Spleen (tissue), 7 donors: ENCODE data around the gene SH3BGRL2.

Source experiments
- POLR2A ChIP-seq, 3 donors: fragments of 450-650 bp; IDR thresholded peaks; one replicate each; pipeline ENCODE4 v1.5.1; 2017; ENCODE audit warnings: antibody characterized with exemption in 3 of 3, mild to moderate bottlenecking in 1 of 3
- POLR2AphosphoS5 ChIP-seq, 3 donors: sonication (generic); formaldehyde crosslinking; IDR thresholded peaks; one replicate each; pipeline ENCODE4 v1.5.1; 2017; ENCODE audit warnings: antibody characterized with exemption in 3 of 3
- TF ChIP-seq, protein P1 (sequence below), 11 experiments: fragments of 200-600 bp in 7 of 11; fragments of 450-650 bp in 4 of 11; sonication (generic) in 4 of 11; IDR thresholded peaks in 8 of 11; conservative IDR thresholded peaks in 3 of 11; 1 replicate in 7 of 11; 2 replicates in 4 of 11; pipeline versions ENCODE4 v1.4.0 to v1.8.0; 2016 to 2021; ENCODE audit warnings: antibody characterized with exemption in 11 of 11, inconsistent platforms in 4 of 11, mild to moderate bottlenecking in 1 of 11
- donor health status: DM: no; HTN: no; CAD: no; lungs with moderate emphysema.
- donor health status: DM: no; HTN: no; CAD: no.
- donor health status: DM: no; HTN: no; CAD: no.

DNA sequence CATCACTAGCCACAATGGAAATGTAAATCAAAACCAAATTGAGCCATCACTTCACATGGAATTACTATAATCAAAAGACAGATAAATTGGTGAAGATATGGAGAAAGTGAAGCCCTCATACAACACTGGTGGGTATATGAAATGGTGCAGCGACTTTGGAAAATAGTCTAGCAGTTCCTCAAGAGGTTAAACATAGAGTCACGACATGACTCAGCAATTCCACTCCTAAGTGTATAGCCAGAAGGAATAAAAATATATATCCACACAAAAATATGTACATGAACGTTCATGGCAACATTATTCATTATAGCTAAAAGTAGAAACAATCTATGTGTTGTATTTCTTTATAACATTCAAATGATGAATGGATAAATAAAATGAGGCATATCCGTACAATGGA, 33.1 kb upstream of the SH3BGRL2 start:
- TF ChIP-seq, protein P1, sequence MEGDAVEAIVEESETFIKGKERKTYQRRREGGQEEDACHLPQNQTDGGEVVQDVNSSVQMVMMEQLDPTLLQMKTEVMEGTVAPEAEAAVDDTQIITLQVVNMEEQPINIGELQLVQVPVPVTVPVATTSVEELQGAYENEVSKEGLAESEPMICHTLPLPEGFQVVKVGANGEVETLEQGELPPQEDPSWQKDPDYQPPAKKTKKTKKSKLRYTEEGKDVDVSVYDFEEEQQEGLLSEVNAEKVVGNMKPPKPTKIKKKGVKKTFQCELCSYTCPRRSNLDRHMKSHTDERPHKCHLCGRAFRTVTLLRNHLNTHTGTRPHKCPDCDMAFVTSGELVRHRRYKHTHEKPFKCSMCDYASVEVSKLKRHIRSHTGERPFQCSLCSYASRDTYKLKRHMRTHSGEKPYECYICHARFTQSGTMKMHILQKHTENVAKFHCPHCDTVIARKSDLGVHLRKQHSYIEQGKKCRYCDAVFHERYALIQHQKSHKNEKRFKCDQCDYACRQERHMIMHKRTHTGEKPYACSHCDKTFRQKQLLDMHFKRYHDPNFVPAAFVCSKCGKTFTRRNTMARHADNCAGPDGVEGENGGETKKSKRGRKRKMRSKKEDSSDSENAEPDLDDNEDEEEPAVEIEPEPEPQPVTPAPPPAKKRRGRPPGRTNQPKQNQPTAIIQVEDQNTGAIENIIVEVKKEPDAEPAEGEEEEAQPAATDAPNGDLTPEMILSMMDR (IDR thresholded peaks at IDR 0.05 in 8 of 11, conservative IDR thresholded peaks at IDR 0.05 in 3 of 11), result no peak
- TF ChIP-seq POLR2A (IDR thresholded peaks at IDR 0.05) (no peak), POLR2AphosphoS5 (IDR thresholded peaks at IDR 0.05) (no peak)
